CD4-positive, alpha-beta T cell treated with Interleukin-15 for 1 hour (primary cell): ENCODE results near the gene EIF3I.

Experiments used
- DNase-seq: peaks from one replicate; pipeline ENCODE4 v3.0.0-alpha.2; 2020

The EIF3I gene

DNA sequence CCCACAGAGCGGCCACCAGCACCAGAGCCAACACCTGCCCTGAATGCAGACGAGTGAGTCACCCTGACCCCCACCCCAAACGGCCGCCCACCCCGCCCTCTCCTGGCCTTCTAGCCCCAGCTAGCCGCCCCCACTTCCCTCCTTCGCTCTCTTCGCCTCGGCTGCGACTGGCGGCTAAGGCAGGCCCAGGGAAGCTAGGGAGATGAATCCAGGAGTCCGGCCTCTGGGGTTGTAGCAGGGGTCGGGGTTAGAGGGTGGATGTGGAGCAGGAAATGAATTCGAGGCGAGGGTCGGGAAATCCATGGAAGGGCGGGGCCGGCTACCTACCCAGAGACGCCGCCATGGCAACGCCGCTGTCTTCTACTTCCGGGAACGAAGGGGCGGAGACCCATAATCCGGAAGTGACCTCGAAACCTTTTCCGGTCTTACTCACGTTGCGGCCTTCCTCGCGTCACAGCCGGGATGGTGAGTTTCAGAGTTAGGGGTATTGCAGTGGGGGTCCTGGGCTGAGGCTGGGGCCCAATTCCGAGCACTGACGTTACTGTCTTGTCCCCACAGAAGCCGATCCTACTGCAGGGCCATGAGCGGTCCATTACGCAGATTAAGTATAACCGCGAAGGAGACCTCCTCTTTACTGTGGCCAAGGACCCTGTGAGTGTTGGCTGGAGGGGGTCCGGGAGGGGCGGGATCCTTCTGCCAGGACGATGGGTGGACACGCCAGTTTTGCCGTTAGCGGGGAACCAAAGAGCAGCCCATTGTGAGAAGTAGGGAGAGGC, at the start of gene EIF3I, which contains the start of gene TMEM234:
TSS of gene EIF3I (plus strand) at position 428 of the 776 bp plus-strand sequence. CDS start at position 463, 35 bp downstream.
TSS of gene TMEM234 (minus strand) at position 374 of the 776 bp plus-strand sequence. CDS start at position 343, 31 bp downstream.
- DNase-seq: peak; percentile 93

DNA sequence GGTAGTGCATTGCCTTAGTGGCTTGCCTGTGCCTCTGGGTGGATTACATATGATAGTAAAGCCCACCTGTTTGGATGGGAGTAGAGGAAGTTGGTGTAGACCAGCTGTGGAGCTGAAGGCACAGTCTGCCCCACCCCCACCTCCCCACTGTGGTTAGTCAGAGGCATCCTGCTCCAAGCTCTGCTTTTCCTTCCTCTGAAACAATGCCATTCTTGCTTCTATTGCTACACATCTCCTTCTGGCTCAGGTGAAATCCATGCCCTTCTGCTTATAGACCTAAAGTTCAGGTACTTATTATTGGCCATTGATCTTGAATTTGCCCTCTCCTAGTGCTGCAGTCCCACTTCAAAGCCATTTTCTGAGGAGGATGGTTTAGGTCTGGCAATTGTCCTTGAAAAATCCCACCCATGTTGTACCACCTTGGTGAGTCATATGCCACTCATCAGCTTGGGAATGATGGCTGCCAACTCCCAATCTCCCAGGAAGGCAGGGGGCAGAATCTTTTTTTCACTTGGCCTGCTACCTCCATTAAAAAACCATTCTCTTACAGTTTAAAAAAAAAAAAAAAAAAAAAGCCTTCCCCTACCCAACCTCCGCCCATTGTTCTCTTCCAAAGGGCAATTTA, 49.5 kb upstream of the EIF3I start:
- no peak for DNase-seq

DNA sequence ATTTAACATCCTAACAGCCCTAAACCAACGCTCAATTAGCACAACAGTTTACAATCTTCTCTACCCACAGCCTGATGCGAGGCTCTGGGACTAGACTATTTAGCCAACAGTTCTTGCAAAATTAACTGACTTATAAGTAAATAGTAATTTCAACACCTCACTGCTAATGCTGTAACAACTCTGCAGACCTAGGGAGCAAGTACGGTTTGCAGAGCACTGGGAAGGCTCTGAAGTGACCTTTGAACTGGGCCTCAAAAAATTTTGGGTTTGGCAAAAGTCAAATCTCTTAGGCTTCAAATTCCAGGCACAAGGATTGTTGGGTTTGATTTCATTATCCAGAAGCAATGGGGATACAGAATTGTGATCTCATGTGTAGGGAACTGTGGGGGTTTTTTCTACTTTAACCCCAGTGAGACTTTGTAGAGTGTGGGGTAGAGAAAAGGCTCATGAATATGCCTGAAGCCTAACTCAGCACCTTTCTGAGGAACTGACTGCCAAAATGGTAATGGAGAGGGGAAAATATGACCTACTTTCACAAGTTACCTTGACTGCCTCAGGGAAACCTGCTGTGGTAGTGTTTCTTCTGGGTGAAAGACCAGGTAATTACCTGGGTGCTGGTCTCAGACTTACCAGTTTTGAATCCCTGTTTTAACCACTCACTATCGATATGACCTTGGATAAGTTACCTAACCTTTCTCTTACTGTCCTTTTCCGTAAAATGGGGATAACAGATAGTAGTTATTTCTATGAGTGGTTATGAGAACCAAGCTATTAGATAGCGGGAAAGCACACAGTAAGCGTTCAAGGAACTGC, 43.6 kb upstream of the EIF3I start:
- DNase-seq: no peak

DNA sequence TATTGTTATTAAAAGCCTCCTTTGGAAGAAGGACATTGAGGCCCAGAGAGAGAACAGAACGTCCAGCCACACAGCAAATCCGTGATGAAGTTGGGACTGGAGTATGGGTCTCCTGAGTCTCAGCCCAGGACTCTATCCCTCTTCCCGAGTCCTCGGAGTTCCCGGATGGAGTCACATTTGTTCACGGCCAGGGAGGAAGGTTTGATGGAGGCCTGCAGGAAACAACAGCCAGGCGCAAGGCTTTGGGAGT, 43.1 kb upstream of the EIF3I start:
- DNase-seq: no peak

DNA sequence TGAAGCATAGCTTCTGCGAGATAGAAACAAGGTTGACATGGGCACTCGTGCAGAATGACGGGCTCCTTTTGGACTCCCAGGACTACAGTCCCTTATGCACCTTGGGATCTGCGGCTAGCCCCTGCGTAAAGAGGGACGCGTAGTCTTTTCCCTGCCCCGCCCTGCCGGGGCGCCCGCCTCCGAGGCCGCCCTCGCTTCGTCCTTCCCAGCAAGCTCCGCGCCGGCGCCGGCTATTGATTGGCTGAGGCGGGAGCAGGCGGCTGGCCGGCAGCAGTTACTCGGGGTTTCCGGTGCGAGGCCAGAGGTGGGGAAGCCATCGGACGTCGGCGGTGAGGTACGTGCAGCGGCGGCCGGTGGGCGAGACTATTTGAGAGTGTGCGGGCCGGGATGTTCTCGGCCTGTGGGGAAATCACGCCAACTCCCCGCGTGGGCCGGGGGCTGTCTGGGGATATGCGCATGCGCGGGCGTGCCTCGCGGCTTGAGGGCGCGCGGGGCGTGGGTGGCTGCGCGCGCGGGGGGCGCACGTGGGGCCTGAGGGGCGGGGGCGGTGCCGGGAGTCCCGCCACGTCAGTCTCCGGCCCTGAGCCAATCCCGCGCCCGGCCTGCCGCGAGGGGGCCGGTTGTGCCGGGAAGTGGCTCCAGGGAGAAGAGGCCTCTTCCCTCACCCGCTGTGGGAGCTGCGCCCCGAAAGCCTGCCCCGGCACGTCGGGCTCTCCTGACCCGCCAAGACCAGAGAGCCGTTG, 42.6 kb upstream of the EIF3I start, which contains the start of gene TXLNA:
TSS of gene TXLNA (plus strand) at position 233 of the 743 bp plus-strand sequence. CDS start 671 bp downstream, outside the sequence.
- peak; percentile 89 for DNase-seq

DNA sequence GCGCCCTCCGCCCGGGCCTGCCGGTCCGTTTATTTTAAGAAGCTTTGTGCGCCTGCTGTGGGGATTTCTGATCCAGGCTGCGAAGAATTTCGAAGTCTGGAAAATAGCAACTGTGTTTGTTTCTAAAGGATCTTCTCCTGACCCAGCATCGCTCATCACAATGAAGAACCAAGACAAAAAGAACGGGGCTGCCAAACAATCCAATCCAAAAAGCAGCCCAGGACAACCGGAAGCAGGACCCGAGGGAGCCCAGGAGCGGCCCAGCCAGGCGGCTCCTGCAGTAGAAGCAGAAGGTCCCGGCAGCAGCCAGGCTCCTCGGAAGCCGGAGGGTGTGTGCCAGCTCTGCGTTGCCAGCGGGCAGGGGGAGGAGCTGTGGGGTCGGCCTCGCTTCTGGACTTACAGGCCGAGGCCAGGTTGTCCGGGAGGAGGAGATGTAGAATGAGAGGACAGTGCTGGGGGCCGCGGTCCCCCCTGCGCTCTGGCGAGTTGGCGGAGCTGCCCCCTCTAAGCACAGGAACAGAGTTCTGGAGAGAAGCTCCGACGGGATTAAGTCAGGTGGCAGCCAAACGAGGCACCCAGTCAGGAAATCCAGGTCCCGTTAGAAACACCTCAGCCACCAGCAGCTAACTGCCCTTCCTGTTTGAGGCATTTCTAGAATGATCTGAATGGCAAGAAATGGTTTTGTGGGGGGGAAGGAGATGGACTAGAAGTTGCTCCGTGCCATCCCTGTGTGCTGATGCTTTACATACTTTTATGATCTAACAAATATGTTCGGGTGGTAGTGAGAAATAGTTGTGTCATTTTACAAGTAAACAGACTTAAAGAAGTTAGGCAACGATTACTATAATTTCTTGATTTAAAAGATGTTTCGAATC, 41.8 kb upstream of the EIF3I start:
- DNase-seq: peak; percentile 26

DNA sequence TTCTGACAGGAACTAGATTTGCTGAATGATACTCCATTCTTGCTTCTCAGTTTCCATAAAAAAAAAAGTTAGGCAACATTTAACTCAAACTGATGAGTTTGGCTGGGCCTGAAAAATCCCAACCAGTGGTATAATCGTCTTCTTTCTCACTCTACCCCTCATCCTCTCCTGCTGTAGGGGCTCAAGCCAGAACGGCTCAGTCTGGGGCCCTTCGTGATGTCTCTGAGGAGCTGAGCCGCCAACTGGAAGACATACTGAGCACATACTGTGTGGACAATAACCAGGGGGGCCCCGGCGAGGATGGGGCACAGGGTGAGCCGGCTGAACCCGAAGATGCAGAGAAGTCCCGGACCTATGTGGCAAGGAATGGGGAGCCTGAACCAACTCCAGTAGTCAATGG, 41.1 kb upstream of the EIF3I start:
- DNase-seq: no peak

DNA sequence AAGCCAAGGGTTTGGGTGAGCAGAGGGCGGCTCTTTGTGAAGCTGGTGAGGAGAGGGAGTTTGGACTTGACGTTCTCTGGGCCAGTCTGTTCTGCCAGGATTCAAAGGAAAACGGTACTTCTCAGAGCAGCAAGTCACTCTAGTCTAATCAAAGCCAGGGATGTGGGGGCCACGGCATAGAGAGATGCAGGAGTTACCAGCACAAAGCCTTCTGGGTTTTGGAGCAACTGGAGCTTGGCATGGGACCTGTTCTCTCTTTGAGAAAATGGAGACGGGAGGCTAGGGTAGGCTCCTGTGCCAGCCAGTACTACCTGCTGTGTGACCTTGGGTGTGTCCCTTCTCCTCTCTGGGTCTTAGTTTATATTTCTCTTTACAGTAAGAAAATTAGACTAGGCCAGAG, 40.6 kb upstream of the EIF3I start:
- no peak for DNase-seq

DNA sequence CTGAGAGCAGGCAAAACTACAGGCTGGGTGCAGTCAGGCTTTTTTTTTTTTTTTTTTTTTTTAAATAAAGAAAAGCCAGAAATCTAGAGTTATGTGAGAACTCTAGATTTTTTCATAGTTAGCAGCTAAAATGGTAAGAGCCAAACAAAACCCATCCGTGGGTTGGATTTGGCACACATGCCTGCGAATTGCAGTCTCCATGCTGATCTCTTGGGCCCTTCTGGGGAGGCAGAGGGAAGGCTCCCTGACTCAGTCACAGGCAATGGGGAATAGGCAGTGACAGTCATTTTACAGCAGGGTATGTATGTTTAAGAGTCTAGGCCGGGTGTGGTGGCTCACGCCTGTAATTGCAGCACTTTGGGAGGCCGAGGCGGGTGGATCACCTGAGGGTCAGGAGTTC, 40.1 kb upstream of the EIF3I start:
- no peak for DNase-seq

DNA sequence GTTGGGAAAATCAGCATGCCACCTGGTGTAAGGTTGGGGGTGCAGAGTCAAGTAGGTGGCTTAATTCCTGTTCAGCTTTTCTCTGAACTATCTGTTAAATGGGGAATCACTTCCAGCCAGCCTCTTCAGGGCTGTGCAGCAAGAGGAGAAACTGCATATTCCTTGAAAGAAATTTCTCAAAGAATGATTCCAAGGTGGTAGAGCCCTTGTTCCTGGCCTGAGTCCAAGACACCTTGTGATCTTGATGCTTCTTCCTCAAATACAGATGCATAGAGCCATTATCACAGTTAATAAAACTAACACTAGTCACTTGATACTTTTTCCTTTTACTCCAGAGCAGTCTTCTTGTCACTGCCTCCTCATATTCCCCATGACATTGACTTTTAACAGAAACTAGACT, 37.6 kb upstream of the EIF3I start:
- DNase-seq: no peak

DNA sequence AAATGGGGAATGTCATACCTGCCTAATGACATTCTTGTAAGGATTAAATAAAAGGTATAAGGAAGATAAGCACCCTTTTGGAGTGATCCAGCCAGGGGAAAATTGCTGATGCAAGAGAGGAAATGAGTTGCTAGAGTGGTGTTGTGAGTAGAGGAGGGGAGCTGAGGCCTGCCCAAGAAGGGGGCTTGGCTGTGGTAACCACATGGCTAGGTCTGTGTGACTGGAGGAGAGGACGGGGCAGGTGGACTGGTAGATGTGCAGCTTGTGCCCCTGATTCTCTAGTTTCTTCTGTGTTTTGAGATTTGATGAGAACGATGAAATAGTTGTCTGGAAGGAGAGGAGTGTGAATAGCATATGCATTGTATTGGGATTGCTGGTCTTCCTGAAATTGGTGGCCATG, 36.1 kb upstream of the EIF3I start:
- DNase-seq: no peak

DNA sequence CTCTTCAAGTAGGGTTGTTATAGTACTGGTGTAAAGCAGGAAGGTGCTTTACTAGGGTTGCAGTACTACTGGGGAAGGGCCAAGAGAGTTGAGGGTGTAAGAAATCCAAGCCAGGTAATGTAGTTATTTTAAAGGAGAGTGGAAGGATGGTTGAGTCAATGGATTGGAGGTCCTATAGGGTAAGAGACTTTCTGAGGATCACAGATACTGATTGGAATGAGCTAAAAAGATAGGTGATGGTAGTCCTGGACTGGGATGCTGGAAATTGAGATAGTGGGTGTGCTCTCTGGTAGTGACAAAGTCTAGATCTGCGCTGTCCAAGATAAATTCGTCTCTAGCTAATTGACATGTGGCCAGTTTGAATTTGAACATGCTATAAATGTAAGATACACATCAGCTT, 35.7 kb upstream of the EIF3I start:
- DNase-seq: no peak

DNA sequence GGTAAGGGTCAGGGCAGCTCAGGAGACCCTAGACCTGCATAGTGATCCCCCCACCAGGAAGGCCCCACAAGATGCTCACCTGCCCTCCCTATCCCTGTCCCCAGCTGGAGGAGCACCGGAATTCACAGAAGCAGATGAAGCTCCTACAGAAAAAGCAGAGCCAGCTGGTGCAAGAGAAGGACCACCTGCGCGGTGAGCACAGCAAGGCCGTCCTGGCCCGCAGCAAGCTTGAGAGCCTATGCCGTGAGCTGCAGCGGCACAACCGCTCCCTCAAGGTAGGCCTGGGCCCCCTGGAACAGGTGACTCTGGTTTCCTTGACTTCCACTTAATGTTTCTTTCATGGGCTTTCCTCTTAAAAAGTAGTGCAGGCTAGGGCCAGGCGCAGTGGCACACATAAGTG, 34.4 kb upstream of the EIF3I start:
- DNase-seq: no peak

DNA sequence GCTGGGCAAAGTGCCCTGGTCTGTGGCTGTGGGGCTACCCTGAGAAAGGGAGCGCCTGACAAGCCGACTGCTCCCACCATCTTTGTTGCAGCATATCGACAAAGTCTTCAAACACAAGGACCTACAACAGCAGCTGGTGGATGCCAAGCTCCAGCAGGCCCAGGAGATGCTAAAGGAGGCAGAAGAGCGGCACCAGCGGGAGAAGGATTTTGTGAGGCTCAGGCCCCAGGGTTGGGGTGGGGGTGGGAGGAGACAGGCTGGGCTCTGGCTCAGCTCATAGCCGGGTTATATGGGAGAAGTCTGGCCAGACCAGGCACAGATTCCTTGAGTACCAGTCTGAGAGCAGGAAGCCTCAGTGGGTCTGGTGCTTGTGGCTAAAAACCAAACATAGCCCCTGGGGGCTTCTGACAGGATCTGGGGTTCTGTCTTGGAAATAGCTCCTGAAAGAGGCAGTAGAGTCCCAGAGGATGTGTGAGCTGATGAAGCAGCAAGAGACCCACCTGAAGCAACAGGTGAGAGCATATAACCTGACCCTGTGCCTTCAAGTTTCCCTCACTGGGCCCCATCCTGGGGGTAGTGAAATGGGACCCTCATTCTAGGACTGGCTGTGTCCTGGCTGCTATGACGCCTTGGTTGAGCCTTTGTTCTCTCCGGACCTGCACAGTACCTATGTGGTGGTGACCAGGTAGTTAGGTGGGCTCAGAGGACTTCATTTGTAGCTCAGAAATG, 29.8 kb upstream of the EIF3I start:
- DNase-seq: no peak

DNA sequence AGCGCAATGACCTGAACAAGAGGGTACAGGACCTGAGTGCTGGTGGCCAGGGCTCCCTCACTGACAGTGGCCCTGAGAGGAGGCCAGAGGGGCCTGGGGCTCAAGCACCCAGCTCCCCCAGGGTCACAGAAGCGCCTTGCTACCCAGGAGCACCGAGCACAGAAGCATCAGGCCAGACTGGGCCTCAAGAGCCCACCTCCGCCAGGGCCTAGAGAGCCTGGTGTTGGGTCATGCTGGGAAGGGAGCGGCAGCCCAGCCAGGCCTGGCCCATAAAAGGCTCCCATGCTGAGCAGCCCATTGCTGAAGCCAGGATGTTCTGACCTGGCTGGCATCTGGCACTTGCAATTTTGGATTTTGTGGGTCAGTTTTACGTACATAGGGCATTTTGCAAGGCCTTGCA, 27.2 kb upstream of the EIF3I start:
- DNase-seq: no peak

DNA sequence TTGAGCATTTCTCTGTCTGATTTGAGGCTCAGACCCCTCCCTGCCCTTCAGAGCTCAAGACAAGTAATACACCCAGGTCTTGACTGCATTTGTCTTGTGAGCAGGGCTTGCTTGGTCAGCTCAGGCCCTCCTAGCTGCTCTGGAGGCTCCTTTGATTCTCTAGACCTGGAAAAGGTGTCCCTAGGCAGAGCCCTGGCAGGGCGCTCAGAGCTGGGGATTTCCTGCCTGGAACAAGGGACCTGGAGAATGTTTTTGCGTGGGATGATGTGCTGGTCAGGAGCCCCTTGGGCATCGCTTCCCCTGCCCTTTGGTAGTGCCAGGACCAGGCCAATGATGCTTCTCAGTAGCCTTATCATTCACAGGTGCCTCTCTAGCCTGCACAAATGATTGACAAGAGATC, 26.7 kb upstream of the EIF3I start:
- DNase-seq: no peak

DNA sequence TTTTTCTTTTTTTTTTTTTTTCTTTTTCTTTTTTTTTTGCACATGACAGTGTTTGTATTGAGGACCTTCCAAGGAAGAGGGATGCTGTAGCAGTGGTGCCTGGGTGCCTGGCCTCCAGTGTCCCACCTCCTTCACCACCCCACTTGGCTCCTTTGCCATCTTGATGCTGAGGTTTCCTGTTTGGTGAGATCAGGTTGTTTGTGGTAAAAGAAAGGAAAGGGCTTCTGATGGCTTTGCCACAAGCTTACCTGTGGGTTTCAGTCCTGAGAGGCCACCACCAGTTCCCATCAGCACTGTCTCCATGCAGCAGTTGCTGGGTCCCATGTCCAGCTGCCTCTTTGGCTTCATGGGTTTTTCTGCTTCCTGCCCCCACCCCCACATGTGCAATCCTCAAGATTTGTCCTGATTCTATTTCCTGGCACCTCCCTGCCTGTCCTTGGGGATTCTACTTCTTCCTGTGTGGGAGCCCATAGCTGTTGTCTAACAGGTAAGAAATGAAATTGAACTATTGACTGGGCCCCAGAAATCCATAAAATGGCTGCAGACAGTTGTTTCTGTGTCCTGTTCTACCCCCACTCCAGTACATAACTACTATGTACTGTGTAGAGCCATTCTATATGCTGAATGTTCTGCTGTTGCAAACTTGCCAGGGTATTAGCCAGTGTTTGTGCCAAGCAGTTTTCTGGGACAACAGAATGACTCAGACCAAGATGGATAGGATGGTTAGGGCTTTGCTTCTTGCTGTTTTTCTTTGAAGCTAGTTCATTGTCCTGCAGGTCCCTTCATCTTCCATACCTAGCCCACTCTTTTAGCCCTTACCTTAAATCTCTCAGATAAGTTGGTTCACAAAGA, 26.0 kb upstream of the EIF3I start:
- DNase-seq: no peak

DNA sequence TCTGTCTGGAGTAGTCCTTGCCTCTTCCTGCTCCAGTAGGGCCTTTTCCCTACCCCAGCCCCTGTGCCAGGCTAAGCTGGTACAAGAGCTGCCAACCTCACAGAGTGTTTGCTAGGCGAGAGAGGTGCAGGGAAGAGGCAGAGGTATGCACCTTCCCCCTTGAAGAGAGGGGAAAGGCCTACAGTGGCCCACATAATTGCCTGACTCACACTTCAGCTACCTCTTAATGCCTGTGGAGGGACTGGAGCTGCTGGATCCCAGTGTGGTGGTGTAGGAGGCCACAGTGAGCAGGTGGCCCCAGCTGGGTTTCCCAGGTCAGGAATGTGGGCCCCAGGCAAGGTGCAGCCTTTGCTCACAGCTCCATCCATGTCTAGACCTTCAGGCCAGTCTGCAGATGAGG, 25.1 kb upstream of the EIF3I start:
- no peak for DNase-seq

DNA sequence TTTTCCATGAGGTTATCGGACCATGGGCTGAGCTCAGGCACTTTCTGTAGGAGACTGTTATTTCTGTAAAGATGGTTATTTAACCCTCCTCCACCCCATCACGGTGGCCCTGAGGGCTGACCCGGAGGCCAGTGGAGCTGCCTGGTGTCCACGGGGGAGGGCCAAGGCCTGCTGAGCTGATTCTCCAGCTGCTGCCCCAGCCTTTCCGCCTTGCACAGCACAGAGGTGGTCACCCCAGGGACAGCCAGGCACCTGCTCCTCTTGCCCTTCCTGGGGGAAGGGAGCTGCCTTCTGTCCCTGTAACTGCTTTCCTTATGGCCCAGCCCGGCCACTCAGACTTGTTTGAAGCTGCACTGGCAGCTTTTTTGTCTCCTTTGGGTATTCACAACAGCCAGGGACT, 24.4 kb upstream of the EIF3I start:
- no peak for DNase-seq
